Measurements from ENCODE around the gene PLPP1. TPM values are rescaled to one million over a fixed set of nuclear protein-coding genes. Genes with fewer than 3 reads are reported as not detected.

The PLPP1 gene
- total and polyA plus RNA-seq, 2 of the 8 experiments (the other 6 are each of a cell fraction or from before 2014, with no cell fraction given) = 43.7 to 91.3 TPM

DNA sequence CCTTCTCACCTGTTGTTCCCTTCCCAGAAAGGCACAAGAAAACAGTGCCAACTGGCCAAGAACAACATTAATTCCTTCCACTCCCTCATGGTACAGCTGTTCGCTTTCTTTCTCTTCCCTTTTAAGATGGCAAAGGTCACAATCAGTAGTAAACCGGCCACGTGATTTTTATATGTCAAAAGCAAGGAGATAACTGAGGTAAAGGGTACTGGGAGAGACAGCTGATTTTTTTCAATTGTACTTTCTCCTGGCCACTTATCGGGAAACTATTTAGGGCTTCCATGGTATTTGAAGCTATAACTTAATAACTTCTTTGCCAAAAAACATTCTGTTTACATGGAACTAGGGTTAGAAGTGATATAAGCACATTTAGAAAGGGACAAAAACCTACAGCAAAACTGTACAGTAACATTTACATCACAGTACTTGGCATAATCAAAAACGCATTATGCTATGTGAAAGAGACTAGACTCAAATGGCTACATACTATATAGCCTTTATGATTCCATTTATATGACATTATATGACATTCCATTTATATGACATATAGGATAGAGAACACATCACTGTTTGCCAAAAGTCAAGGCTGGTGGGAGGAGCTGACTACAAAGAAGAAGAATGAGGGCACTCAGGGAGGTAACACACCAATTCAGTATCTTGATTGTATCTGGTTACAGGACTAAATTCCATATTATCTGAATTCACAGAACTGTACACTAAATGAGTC, 24.8 kb downstream of the PLPP1 start:
- Histone ChIP-seq H2BK20ac (ENCODE audit: low read length) (no peak overlapping the region), H2AFZ (ENCODE audit: low read length) (no peak overlapping the region), H4K5ac (ENCODE audit: insufficient read length, low read depth, low read length) (no peak overlapping the region), H3K4me2 (ENCODE audit: insufficient read depth in 1 of 2, low read depth in 2 of 2, low read length in 2 of 2) (no peak overlapping the region), H3K9me3 (ENCODE audit: insufficient read depth in 2 of 2, low read depth in 1 of 2, low read length in 1 of 2) (no peaks in the 10 kb centered on the region), H2BK12ac (ENCODE audit: low read depth, low read length) (no peak overlapping the region), H3K36me3 (ENCODE audit: control insufficient read depth in 2 of 4, insufficient read depth in 4 of 4, low read length in 3 of 4) (no peaks in the 10 kb centered on the region), H3K56ac (replicated peaks; ENCODE audit: insufficient read length, low read depth, low read length) (no peak overlapping the region), H3K9ac (replicated peaks in 1 of 4; ENCODE audit: extremely low read depth in 1 of 4, low read depth in 3 of 4, low read length in 3 of 4) (no peak overlapping the region), H3K79me1 (ENCODE audit: low read depth, low read length) (no peaks in the 10 kb centered on the region; the same call in 1 of the 2 replicates), H3K4me3 (ENCODE audit: extremely low read depth in 1 of 4, insufficient read depth in 2 of 4, low read depth in 3 of 4, low read length in 4 of 4) (no peak overlapping the region), H3K14ac (ENCODE audit: insufficient read length) (no peak overlapping the region), H3K4ac (replicated peaks; ENCODE audit: insufficient read length, low read depth, low read length) (no peak overlapping the region), H4K91ac (replicated peaks; ENCODE audit: insufficient read length, low read length) (no peak overlapping the region), H2AK5ac (ENCODE audit: low read depth, low read length) (no peak overlapping the region), H3K27me3 (replicated peaks in 1 of 4; ENCODE audit: control insufficient read depth in 3 of 4, extremely low read depth in 1 of 4, insufficient read depth in 3 of 4, low read length in 3 of 4) (no peaks in the 10 kb centered on the region), H2BK15ac (ENCODE audit: low read length) (no peak overlapping the region), H3K23me2 (ENCODE audit: low read depth, low read length) (no peaks in the 10 kb centered on the region), H3K23ac (ENCODE audit: insufficient read length) (no peak overlapping the region), H3K27ac (ENCODE audit: low read depth, low read length) (no peak overlapping the region), H3K4me1 (replicated peaks in 1 of 4; ENCODE audit: control insufficient read depth in 3 of 4, insufficient read depth in 4 of 4, low read length in 3 of 4) (peaks cover 0 to 2% (median 0%) of the 10 kb centered on the region in 4 experiments; a peak in 1 of 7 replicates), H4K20me1 (replicated peaks in 1 of 2; ENCODE audit: control insufficient read depth in 1 of 2, insufficient read depth in 2 of 2, low read length in 2 of 2) (peaks cover 0 to 6% of the 10 kb centered on the region in 2 experiments), H3K18ac (ENCODE audit: extremely low read depth, low read length) (no peak overlapping the region), H2BK120ac (replicated peaks; ENCODE audit: low read depth, low read length) (no peak overlapping the region), H4K8ac (ENCODE audit: extremely low read depth, insufficient read depth, low read length) (no peak overlapping the region), H2BK5ac (ENCODE audit: low read depth, low read length) (no peak overlapping the region), H3K79me2 (ENCODE audit: control insufficient read depth in 1 of 2, insufficient read depth in 2 of 2, low read length in 2 of 2) (peaks cover 4 to 91% of the 10 kb centered on the region in 2 experiments; a peak in 3 of 4 replicates)
- POLR2A ChIA-PET (ENCODE audit: partially characterized antibody) = interaction anchor here (0.8 to 1.2 kb wide), 3 partner anchors 12 to 24 kb away, joined by 3 to 4 read pairs (median 3); no protein-coding TSS in a partner anchor
- 84% methylated on average over 5 of the region's 5 CpGs; no CpG with 5 or more reads in 1 of the 2 experiments for WGBS, 2 experiments (ENCODE audit: extremely low coverage in 1 of 2, insufficient coverage in 1 of 2, insufficient read length in 1 of 2, insufficient replicate concordance in 2 of 2, low coverage in 1 of 2, low lambda C conversion rate in 2 of 2, missing lambda C conversion rate in 1 of 2)
- CTCF ChIA-PET (ENCODE audit: partially characterized antibody) = interaction anchor here (0.6 to 1.4 kb wide), 3 partner anchors 76 to 284 kb away, joined by 3 to 4 read pairs (median 4); no protein-coding TSS in a partner anchor
- DNase-seq (ENCODE audit: low read depth in 1 of 2, low spot score in 2 of 2) (no peak), FAIRE-seq (no peak)
- TF ChIP-seq CHD1 (IDR thresholded peaks at IDR 0.05; ENCODE audit: low read depth, low read length) (no peak), RAD21 (IDR thresholded peaks at IDR 0.05 in 1 of 2, conservative IDR thresholded peaks at IDR 0.05 in 1 of 2; ENCODE audit: low read depth in 2 of 2, low read length in 2 of 2) (no peak), GABPA (IDR thresholded peaks at IDR 0.05; ENCODE audit: borderline replicate concordance, insufficient read depth, low read length) (no peak)
- TF ChIP-seq, protein P1, sequence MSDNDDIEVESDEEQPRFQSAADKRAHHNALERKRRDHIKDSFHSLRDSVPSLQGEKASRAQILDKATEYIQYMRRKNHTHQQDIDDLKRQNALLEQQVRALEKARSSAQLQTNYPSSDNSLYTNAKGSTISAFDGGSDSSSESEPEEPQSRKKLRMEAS (IDR thresholded peaks at IDR 0.05) = no peak

All from H1 (cell line).